GM19035 (cell line): ENCODE results near the gene PPA2.
"Not testable (repeated sequence)": the region's sequence is repeated elsewhere in the genome, so short reads cannot be mapped to it uniquely, and the experiment has no call there.

Experiments
- ATAC-seq: cut with Tn5 transposase; IDR thresholded peaks from one replicate; pipeline ENCODE4 v1.9.1; 2021; ENCODE audit not compliant: unreplicated experiment

Gene PPA2

GRCh38 chr4:105460306-105460705 lies 13.6 kb downstream of the PPA2 start:
- ATAC-seq: no peak

- not testable (repeated sequence) for ATAC-seq
Measured at GRCh38 chr4:105458541-105458940, 15.3 kb downstream of the PPA2 start.

GRCh38 chr4:105458001-105458400 lies 15.9 kb downstream of the PPA2 start:
- ATAC-seq: no peak

DNA sequence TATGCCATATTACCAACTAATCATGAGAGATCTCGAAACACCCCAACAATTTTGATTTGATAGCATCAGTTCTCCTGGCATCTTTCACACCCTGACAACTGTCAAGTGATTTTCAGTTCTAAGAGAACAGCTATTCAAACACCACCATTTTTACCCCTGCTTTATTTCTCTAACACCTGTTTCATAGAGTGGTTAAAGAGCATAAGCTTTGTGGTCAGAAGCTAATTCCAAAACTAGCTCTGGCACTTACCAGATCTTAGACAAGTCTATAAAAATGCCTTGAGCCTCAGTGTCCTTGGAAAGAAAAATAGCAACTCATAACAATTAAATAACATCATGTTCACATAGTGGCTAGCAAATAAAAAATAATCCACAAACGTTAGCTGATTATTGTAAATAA lies 17.9 kb downstream of the PPA2 start:
- ATAC-seq: no peak

GRCh38 chr4:105455182-105455581 lies 18.7 kb downstream of the PPA2 start:
- ATAC-seq: no peak

DNA sequence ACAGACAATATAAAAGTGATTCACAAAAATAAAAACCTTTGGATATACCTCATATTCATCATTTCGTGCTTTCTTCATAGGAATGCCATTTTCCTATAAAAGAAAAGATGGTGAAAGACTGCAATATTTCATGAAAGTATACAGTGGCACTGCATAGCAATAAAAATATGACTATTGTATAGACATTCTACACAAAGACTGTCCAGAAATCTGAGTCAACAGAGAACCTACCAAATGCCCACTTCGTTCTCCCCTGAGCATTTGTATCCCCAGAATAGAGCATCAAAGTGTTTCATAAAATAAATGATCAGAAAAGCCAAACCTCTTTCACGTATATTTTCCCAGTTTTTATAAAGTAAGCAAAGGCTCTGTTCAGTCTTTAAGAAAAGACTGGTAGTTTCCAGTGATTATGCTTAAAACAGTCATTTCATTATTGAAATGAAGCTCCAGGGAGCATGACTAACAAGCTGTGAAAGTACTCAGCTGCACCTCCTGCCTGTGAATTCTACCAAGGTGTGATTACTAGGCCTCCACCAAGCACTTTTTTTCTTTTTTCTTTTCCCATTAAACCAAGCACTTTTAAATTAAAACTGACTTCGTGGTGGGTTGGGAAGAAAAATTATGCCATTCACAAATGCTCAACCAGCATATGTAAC lies 20.2 kb downstream of the PPA2 start:
- ATAC-seq: peak; percentile 81

- no peak for ATAC-seq
Measured at GRCh38 chr4:105451346-105451745, 22.5 kb downstream of the PPA2 start.

GRCh38 chr4:105440890-105441289 lies 33.0 kb downstream of the PPA2 start:
- no peak for ATAC-seq

- no peak for ATAC-seq
Measured at GRCh38 chr4:105437637-105438036, 36.2 kb downstream of the PPA2 start.

DNA sequence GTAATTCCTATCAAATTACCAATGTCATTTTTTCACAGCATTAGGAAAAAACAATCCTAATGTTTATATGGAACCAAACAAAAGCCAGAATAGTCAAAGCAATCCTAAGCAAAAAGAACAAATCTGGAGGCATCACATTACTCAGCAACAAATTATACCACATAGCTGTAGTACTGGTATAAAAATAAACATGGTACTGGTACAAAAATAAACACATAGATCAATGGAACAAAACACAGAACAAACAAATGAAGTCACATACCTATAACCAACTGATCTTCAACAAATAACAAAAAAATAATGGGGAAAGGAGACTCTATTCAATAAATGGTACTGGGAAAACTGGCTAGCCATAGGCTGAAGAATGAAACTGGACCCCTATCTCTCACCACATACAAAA lies 37.4 kb downstream of the PPA2 start:
- no peak for ATAC-seq

DNA sequence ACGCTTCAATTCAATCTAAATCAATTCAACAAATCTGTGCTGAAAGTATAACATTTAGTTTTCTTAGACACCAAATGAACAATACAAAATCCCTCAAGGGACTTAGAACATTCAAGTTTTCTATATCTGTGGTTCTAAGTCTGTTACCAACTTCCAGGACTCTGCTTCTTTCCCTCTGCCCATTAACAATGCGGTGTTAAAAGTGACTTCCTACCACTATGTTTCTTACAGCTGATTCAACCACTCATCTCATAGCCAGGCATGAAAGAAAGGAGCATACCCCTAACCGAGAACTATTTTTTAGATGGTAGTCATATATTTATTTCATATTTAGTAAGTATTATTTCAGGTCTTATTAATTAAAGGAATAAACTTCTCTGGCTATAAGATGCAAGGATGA lies 38.9 kb downstream of the PPA2 start:
- ATAC-seq: no peak

DNA sequence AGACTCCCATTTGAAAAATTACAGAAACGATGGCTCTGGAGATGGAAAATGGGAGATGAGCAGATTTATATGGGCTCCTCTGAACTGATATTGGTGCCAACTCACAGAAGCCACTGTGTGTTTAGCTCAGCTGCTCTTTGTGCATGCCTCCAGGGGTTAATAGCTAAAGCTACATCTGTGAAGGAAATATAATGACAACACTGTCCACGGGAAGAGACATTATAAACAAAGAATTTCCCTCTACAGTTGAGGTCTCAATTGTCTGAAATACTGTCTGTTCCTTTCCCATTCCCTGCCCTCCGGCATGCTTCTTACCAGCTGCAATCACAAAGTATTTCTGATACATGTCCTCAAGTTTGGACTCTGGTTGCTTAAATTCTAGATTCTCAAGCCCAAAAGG lies 40.4 kb downstream of the PPA2 start:
- ATAC-seq: no peak

DNA sequence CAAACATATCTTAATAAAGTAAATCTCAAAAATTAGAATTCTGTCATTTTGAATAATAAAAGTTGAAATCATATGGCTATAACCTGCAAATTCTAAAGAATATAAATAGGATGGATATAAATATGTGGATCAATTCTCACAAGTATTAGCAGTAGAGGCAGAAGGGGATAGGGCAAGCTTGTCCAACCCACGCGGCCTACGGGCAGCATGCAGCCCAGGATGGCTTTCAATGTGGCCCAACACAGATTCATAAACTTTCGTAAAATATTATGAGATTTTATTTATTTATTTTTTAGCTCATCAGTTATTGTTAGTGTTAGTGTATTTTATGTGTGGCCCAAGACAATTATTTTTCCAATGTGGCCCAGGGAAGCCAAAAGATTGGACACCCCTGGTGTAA lies 41.4 kb downstream of the PPA2 start:
- ATAC-seq: no peak

GRCh38 chr4:105430811-105431210 lies 43.1 kb downstream of the PPA2 start:
- no peak for ATAC-seq

DNA sequence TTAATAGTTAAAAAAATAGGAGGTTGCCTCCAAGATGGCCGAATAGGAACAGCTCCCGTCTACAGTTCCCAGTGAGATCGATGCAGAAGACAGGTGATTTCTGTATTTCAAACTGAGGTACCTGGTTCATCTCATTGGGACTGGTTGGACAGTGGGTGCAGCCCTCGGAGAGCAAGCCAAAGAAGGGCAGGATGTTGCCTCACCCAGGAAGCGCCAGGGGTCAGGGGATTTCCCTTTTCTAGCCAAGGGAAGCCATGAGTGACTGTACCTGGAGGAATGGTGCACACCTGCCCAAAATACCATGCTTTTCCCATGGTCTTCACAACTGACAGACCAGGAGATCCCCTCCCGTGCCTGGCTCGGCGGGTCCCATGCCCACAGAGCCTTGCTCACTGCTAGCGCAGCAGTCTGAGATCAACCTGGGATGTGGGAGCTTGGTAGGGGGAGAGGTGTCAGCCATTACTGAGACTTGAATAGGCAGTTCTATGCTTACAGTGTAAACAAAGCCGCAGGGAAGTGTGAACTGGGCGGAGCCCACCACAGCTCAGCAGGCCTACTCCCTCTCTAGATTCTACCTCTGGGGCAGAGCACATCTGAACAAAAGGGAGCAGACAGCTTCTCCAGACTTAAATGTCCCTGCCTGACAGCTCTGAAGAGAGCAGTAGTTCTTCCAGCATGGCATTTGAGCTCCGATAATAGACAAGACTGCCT lies 47.5 kb downstream of the PPA2 start:
- ATAC-seq: no peak

DNA sequence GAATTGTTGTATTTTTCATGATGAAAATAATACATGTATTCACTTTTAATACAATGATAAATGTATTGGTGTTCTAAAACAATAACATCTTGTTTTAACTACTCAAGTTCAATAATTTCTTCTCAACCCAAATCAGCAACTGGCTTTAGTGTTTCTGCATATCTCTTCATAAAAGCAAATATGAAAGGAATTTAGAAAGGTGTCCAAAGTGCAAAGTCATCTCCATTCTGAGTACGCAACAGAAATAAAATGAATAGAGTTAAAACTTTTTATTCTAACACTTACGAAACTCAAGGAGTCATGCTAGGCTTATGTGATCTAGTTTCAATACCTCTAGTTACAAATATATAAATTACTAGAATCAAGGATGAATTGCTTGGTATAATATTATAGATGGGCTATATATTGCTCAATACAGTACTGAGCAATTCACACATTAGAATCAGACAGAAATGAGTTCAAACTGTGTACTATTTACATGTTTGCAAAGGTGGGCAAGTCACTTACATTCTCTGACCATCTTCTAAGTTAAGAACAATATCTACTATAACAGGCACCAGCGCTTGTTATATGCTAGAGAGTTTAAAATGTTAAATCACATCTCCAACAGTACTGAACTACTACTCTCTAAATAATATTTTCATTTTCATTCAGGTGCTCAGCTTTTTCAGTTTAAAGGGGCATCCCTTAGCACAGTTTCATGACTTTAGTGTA lies 51.5 kb downstream of the PPA2 start:
- ATAC-seq: no peak

DNA sequence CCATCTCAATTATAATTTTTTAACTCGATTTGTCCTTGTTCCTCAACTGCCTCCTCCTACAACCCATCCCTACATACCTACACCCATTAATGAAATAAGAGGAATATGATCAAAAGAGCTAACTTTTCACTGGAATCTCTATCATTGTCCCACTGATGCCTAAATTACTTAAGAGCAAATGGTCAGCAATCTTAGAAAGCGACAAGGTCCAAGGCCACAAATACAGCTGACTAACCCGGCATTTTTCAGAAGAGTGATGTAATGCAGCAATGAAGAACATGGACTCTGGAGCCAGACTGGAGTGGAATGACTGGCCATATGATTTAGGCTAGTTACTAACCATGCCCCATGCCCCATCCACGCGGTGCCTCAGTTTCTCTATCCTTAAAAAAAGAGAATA lies 56.2 kb downstream of the PPA2 start:
- ATAC-seq: no peak

DNA sequence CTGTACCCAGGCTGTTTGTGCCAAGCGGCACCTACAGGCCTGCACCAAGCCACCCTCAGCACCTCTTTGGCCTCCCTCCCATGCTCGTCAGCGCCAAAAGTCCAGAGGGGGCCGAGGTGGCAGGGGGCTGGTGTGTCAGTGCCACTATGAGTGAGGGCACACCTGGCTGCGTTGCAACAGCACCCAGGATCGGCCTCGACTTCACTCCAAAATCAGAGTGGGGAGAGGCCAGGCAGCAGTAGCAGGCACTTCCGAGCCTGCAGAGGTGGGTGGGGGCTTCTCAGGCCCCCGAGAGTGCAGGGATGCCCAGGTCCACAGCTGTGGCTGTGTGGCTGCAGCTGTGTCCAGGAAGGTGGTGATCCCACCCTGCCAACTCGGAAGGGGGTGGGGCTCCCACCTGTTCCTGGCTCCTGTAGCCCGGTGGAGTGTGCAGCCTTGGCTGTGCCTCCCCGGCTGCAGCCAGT lies 58.5 kb downstream of the PPA2 start:
- no peak for ATAC-seq

GRCh38 chr4:105414316-105414715 lies 59.5 kb downstream of the PPA2 start:
- no peak for ATAC-seq

DNA sequence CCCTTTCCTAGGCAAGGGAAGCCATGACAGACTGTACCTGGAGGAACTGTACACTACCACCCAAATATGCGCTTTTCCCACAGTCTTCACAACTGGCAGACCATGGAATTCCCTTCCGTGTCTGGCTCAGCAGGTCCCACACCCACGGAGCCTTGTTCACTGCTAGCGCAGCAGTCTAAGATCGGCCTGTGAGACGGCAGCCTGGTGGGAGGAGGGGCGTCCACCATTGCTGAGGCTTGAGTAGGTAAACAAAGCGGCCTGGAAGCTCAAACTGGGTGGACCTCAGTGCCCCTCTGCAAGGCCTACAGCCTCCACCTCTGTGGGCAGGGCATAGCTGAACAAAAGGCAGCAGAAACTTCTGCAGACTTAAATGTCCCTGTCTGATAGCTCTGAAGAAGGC lies 64.7 kb downstream of the PPA2 start:
- ATAC-seq: not testable (repeated sequence)

GRCh38 chr4:105400901-105401677 lies 72.8 kb downstream of the PPA2 start:
- ATAC-seq: no peak
